Measurements from ENCODE around the gene RSF1.
"Not testable (repeated sequence)": the region's sequence is repeated elsewhere in the genome, so short reads cannot be mapped to it uniquely, and the experiment has no call there.

RSF1 gene

DNA sequence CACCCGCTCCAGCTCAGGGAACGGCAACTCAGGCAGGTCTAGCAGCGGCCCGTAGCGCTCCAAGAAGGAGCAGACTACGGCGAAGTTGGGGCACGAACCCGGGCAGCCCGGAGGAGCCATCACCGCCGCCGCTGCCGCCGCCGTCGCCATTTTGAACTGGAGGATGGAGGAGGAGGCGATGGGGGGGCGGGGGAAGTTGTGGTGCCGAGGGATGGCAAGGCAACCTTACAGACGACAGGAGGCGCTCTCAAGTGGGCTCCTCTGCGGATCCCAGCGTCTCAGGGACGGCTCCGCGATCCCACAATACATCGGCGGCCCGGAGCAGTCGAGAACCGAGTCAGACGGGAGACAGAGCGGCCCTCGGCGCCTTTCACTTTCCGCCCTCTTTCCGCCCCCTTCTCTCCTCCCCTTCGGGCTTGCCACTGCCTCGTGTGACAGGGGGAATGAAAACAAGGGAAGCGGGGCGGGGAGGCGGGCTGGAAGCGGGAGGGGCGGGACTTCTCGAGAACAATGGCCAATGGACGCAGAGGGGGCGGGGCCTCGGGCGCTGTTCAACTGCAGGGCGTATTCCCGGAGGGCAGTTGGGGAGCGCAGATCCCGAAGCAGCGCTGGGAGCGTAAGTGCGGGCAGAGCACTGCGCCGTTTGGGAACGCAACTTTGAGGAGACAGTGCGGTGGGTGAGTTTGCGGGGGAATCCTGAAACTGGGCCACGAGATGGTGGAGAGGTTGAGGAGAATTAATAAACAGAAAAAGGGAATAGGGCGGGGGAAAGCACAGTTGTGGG lies at the start of gene RSF1, which contains the start of gene AAMDC:
TSS of gene RSF1 (minus strand) at position 158 of the 784 bp plus-strand sequence. CDS start at position 150, 8 bp downstream.
TSS of gene AAMDC (plus strand) at position 580 of the 784 bp plus-strand sequence. CDS start 21,353 bp downstream, outside the sequence.
- peak; percentile 91 for DNase-seq

- no peak for DNase-seq
Observed at GRCh38 chr11:77868744-77869143, 48.2 kb upstream of the RSF1 start.

DNA sequence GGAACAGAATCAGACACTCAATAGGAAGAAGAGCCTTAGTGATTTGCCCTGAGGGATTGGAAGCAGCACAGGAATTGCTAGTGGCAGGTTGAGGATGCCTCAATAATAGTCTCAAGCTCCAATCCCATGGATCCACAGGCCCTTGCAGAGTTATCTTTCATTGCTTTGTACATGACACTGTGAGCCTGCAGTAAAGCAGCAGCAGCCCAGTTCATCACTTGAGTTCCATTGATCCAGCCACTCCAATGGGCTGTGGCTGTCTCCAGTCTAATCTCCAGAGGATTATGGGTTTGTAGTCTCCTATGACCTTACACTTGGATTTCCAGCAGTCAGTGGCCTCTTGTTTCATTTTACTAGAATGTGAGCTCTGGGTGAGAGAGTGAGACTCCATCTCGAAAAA lies 45.8 kb upstream of the RSF1 start:
- no peak for DNase-seq

DNA sequence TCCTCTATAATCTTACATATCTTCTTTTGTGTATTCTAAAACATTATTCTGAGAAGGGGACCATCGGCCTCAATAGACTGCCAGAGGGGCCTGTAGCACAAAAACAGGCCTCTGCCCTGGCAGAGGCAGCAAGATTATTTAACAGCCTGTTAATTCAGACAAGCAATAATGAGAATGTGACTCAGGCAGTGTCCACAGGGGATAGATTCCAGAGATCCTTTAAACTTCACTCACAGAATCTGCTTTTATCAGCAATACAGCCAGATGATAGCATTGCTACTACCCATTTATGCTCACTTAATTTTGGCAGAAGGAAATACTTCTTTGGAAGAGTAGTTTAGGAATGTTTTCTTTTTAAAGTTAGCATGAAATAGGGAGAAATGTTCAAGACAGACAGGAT lies 45.3 kb upstream of the RSF1 start:
- DNase-seq: no peak

DNA sequence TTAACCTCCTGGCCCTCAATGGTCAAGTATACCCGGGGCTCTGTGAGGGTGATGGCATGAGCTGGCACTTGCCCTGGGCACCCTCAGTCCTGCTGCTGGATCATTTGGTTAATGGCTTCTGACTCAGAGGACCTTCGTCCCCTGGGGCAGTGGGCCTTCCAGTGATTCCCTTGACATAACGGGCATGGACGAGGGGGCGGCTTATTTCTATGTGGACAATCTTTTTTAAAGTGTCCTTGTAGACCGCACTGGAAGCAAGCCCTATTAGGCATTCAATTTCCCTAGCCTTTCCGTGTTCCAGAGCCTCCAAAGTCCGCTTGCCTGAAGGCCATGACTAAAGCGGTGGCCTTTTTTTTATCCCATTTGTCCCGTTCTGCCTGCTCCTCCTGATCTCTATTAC lies 40.9 kb upstream of the RSF1 start:
- DNase-seq: not testable (repeated sequence)

DNA sequence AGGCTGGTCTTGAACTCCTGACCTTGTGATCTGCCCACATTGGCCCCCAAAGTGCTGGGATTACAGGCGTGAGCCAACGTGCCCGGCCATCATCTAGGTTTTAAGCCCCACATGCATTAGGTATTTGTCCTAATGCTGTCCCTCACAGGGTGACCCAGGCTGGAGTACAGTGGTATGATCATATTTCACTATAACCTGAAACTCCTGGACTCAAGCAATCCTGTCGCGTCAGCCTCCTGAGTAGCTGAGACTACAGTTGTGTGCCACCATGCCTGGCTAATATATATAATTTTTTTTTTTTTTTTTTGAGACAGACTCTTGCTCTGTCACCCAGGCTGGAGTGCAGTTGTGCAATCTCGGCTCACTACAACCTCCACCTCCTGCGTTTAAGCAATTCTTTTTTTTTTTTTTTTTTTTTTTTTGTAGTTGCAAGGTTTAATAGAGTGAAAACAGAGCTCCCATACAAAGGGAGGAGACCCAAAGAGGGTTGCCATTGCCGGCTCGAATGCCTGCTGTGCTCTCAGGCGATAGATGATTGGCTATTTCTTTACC lies 37.5 kb upstream of the RSF1 start:
- not testable (repeated sequence) for DNase-seq

GRCh38 chr11:77854838-77855237 lies 34.3 kb upstream of the RSF1 start:
- no peak for DNase-seq

DNA sequence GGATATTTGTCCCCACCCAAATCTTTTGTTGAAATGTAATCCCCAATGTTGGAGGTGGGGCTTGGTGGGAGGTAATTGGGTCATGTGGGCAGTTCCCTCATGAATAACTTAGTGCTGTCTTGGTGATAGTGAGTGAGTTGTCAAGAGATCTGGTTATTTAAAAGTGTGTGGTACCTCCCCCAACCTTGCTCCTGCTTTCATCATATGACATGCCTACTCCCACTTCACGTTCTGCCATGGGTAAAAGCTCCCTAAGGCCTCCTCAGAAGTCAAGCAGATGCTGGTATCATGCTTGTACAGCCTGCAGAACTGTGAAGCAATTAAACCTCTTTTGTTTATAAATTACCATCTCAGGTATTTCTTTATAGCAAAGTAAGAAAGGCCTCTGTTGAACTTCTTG lies 31.0 kb upstream of the RSF1 start:
- DNase-seq: no peak

GRCh38 chr11:77843700-77844099 lies 23.2 kb upstream of the RSF1 start:
- DNase-seq: not testable (repeated sequence)

DNA sequence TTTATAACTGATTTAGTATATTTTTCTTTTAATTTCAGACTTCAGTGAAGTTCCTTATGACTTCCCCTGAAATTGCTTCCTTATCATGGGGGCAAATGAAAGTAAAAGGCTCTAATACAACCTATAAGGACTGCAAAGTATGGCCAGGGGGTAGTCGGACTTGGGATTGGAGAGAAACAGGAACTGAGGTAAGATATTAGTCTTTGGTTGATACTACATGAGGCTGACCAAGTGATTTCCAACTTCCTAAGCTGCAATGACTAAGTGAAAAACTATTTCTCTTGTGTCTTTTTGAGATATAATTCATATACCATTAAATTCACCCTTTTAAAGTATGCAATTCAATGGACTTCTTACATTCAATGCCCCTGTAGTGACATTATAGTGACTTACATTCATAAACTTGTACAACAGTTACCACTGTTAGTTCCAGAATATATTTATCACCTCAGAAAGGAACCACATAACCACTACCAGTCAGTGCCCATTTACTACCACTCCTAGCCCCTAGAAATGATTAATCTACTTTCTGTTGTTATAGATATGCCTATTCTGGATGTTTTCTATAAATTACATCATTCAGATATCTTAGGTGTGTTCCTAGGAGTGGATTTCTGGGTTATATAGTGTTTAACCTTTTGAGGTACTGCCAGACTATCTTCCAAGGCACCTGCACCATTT lies 22.1 kb upstream of the RSF1 start:
- DNase-seq: no peak

- no peak for DNase-seq
Observed at GRCh38 chr11:77833302-77833701, 12.8 kb upstream of the RSF1 start.

- DNase-seq: no peak
Observed at GRCh38 chr11:77828926-77829325, 8.4 kb upstream of the RSF1 start.

DNA sequence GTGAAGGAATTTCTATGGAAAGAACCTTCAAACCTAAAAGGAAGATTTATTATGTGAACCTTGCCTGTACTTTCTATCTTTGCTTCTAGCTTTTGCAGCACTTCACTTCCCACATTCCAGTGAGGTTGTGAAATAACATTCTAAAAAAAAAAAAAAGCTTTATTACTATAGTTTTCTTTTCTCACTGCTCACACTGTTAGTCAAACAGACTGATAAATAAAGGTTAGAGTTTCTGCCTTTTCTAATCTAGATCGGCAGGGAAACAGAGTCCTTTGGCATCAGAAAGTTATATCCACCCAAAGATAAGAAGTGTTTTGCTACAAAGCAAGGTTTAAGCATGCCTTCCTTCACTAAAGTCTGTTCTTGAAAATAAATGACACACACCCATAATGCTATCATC lies 3.3 kb upstream of the RSF1 start:
- no peak for DNase-seq

DNA sequence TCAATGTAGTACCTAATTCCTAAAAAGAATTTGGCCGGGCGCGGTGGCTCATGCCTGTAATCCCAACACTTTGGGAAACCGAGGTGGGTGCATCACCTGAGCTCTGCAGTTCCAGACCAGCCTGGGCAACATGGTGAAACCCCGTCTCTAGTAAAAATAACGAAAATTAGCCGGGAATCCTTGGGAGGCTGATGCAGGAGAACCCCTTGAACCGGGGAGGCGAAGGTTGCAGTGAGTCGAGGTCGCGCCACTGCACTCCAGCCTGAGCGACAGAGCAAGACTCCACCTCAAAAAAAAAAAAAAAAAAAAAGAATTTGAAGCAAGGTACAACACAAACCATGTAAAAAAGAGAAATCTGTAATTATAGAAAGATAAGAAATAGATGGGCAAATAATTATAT lies 1.6 kb upstream of the RSF1 start:
- not testable (repeated sequence) for DNase-seq

DNA sequence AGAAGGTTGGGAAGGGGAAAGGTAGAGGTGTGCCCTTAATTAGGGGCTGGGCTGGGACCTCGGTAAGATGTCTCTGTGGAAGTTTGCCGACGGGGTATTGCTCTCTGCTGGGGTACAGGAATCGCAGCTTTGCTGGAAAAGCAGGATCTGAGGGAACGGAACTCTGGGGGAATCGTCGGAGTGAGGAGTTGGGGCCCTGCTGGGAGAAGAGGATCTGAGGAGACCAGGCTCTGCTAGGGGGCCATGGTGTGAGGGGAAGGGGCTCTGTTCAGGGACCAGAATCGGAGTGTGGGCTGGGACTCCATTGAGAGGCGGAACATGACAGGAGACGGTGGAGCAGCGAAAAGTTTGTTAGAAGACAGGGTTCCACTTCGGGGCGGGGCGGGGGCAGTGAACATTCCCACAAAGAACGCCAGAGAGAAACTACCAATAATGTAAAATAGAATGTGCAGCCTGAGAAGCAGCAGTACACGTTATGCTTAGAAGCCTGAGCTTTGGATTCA lies 878 bp upstream of the RSF1 start:
- DNase-seq: no peak

- no peak for DNase-seq
Observed at GRCh38 chr11:77819921-77820564, 479 bp downstream of the RSF1 start.

DNA sequence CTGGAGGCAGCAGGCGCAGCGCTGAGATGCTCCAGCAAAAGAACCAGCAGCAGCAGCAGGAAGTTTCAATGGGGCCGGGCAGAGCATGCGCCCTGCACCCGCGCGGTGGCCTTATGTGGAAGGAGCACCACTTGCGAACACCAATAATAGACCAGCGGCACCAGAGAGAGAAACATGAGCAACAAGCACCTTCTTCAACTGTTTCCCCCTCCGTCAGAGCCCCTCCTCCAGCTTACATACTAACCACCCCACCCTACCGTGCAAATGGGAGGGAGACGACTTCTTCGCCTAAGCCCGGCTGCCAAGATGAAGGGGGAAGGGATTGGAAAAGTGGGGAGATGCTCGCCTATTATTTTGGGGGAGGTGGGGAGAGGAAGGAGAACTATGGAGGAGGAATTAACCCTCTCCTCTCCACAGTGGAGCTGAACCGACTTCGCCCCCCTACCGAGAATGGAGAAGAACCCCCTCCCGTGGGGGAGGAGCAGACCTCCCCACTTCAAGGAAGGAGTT lies 1.1 kb downstream of the RSF1 start:
- peak; percentile 49 for DNase-seq

- no peak for DNase-seq
Observed at GRCh38 chr11:77815459-77815858, 5.1 kb downstream of the RSF1 start.

GRCh38 chr11:77814848-77815247 lies 5.7 kb downstream of the RSF1 start:
- DNase-seq: no peak

DNA sequence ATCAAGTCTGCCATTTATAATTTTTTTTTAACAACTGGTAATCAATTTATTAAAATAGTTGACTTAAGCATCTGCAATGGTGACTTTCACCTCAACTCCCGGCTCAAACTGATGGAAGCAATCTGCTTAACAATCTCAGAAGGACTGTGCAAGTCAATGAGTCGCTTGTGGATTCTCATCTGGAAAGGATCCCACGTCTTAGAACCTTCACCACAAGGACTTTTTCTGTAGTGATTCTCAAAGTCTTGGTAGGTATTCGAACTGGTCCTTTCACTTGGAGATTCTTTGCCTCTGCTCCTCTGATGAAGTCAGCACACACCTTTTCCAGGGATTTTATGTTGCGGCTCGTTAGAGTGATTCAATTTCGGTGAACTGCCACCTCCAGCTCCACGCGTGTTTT lies 7.3 kb downstream of the RSF1 start:
- no peak for DNase-seq

DNA sequence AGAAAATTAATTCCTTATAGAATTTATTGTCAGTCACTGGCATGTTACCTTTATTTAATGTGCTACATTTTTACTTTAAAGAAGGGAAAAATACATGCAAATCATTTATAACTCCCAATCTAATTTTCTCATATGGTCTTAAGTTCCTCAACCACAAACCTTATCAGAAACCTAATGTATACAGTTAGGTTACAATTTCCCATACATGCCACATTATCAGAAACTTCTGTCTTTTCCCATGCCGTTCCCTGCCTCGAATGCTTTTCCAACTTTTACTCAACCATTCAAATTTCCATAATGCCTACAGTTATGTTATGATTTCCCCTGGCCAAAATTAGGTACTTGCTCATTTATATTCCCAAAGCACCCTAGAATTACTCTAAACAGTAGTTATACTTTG lies 13.5 kb downstream of the RSF1 start:
- DNase-seq: no peak

GRCh38 chr11:77806415-77806814 lies 14.1 kb downstream of the RSF1 start:
- no peak for DNase-seq

DNA sequence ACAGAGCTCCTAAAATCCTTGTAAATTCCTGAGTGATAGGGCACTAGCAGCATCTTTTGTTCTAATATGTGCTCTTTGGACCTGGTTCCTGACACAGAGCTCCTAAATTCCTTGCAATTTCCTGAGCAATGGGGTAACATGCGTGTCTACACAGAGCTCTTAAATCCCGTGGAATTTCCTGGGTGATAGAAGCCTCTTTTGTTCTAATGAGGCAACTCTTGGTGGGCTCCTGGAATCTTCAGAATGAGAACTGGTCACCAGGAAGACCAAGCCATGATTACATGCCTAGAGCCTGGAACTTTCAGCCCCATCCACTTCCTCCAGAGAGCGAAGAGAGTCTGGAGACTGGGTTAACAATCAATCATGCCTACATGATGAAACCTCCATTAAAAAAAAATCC lies 19.0 kb downstream of the RSF1 start:
- no peak for DNase-seq

Data from NCI-H1417 treated with DMSO at 0.1 percent for 48 hours (cell line).